DOHH2 (cell line): Measurements from ENCODE around the gene TBC1D10A.

ENCODE experiments used
- CTCF ChIP-seq: fragments of 200-600 bp; sonication (generic); IDR thresholded peaks from one replicate; pipeline ENCODE4 v1.5.1; 2014; ENCODE audit warnings: antibody characterized with exemption, mild to moderate bottlenecking, low read depth, low read length; ENCODE audit not compliant: poor library complexity, severe bottlenecking
- EZH2phosphoT487 ChIP-seq: fragments of 200-600 bp; sonication (generic); IDR thresholded peaks from 2 replicates; pipeline ENCODE4 v1.6.1; 2017; ENCODE audit warnings: borderline replicate concordance, mild to moderate bottlenecking, antibody characterized with exemption, low read length, moderate library complexity, mixed read lengths

GRCh38 chr22:30266445-30267381 is 60.0 kb downstream of the TBC1D10A start, which contains the start of gene OSM:
- TF ChIP-seq CTCF = no peak
- no peak for TF ChIP-seq EZH2phosphoT487
